ENCODE results near the gene CDH16.
A peak's percentile ranks its signal among the peaks of the same experiment; 100 is the strongest.

CDH16 gene

GRCh38 chr16:66935314-66936011, 16.8 kb upstream of the CDH16 start, which contains the start of gene CES2:
CES2 (plus strand) TSS chr16:66935516; CDS start chr16:66935636, 120 bp downstream.
- TF ChIP-seq CTCF (IDR thresholded peaks at IDR 0.05), result no peak

GRCh38 chr16:66934138-66934838, 15.6 kb upstream of the CDH16 start, which contains the start of gene CIAO2B:
CIAO2B (minus strand) TSS chr16:66934402; CDS start chr16:66934364, 38 bp downstream.
- TF ChIP-seq CTCF (IDR thresholded peaks at IDR 0.05), result no peak

GRCh38 chr16:66933776-66934137, 15.1 kb upstream of the CDH16 start:
- TF ChIP-seq CTCF (IDR thresholded peaks at IDR 0.05), result no peak

- no peak for TF ChIP-seq CTCF (IDR thresholded peaks at IDR 0.05)
These were observed 13.4 kb upstream of the CDH16 start for GRCh38 chr16:66932076-66932475.

- TF ChIP-seq CTCF (IDR thresholded peaks at IDR 0.05), result no peak
These were observed 13.0 kb upstream of the CDH16 start for GRCh38 chr16:66931665-66932064.

GRCh38 chr16:66930189-66930588, 11.5 kb upstream of the CDH16 start:
- no peak for TF ChIP-seq CTCF (IDR thresholded peaks at IDR 0.05)

- TF ChIP-seq CTCF (IDR thresholded peaks at IDR 0.05), result peak; percentile 26; the same call in 1 of the 2 replicates
These were observed 10.2 kb upstream of the CDH16 start for GRCh38 chr16:66928702-66929388.

Data from LNCAP (cell line).